Mucosa of descending colon (tissue), 3 donors: Measurements from ENCODE around the gene KANSL3. TPM values are rescaled to one million over a fixed set of nuclear protein-coding genes. Genes with fewer than 3 reads are reported as not detected.

ENCODE experiments used
- ATAC-seq: fragments of 200-7000 bp; cut with Tn5 transposase; one replicate; pipeline ENCODE4 v1.9.1; 2020; ENCODE audit warnings: mild to moderate bottlenecking, moderate library complexity
- DNase-seq, 3 donors: peaks; one replicate each; pipeline ENCODE4 v3.0.0-alpha.2; 2020
- H3K36me3 ChIP-seq: fragments of 200-600 bp; one replicate; pipeline ENCODE4 v1.8.0; 2021; ENCODE audit warnings: low read depth, mild to moderate bottlenecking
- H3K4me1 ChIP-seq: fragments of 200-600 bp; one replicate; pipeline ENCODE4 v1.8.0; 2021; ENCODE audit warnings: low read depth, mild to moderate bottlenecking
- H3K4me3 ChIP-seq: fragments of 200-600 bp; one replicate; pipeline ENCODE4 v1.8.0; 2021; ENCODE audit warnings: mild to moderate bottlenecking
- H3K9me3 ChIP-seq: fragments of 200-600 bp; one replicate; pipeline ENCODE4 v1.8.0; 2021; ENCODE audit warnings: mild to moderate bottlenecking
- CTCF ChIP-seq: fragments of 200-600 bp; IDR thresholded peaks from one replicate; pipeline ENCODE4 v1.8.0; 2022; ENCODE audit warnings: antibody characterized with exemption, mild to moderate bottlenecking
- intact Hi-C, 2 donors: fragments of 100-400 bp; cut with DNase I in 1 of 2; cut with micrococcal nuclease in 1 of 2; formaldehyde crosslinking; loops; one replicate each; pipeline versions ENCODE4 v1.11.0 to v1.11.1; 2022; cut with DNase I, micrococcal nuclease
- long read RNA-seq, 2 donors: library from polyadenylated mRNA; unstranded; transcript quantifications; one replicate each; pipeline ENCODE4 v2.0.0, GENCODE V29; 2019 to 2021
- total RNA-seq, 3 donors: library from RNA; stranded (reverse); fragmentation: NEBNext Ultra II Directional in 2 of 3; extraction: Animal tissue kit (Norgen Biotek cat#: 25700) in 2 of 3; gene quantifications; one replicate each; pipeline versions ENCODE4 v1.2.1 to v1.2.4, GENCODE V29; 2021 to 2023
- donor health status: DM: no; HTN: no; CAD: no; lungs with moderate emphysema.
- donor health status: DM: no; HTN: no; CAD: no.
- donor health status: DM: no; HTN: yes; CAD: no.

The KANSL3 gene
- total RNA-seq: 10 to 100 TPM; 36.1 to 64.7 (median 49.2) TPM
- long read RNA-seq, donor 1, full-length matches to known transcripts: 2 of 32 reads
- long read RNA-seq, donor 1, partial matches to known transcripts: 18 of 32 reads
- long read RNA-seq, donor 1, other reads (novel, unspliced or antisense): 12 of 32 reads
- long read RNA-seq, donor 2, partial matches to known transcripts: 2 of 5 reads
- long read RNA-seq, donor 2, other reads (novel, unspliced or antisense): 3 of 5 reads

- peak within 1 kb of the TSS; percentile 36 for H3K4me3 ChIP-seq
- ATAC-seq (peak; percentile 97), DNase-seq (peak; percentile 87 to 97 (median 95))
- peaks cover 21% of the 10 kb centered on the region for H3K4me1 ChIP-seq
- H3K36me3 ChIP-seq: no peaks in the 10 kb centered on the region
- intact Hi-C loops: no loop called here
- H3K9me3 ChIP-seq: no peaks in the 10 kb centered on the region
- no peak for TF ChIP-seq CTCF
Measured at GRCh38 chr2:96638144-96639121, at the start of gene KANSL3. Gene KANSL3 (minus strand): TSS chr2:96638312. CDS start chr2:96637135, 1,177 bp downstream.

GRCh38 chr2:96687266-96687665, 49.2 kb upstream of the KANSL3 start:
- no peaks in the 10 kb centered on the region for H3K36me3 ChIP-seq
- intact Hi-C loops: no loop called here
- TF ChIP-seq CTCF: no peak
- DNase-seq (no peak), ATAC-seq (no peak)
- H3K4me1 ChIP-seq: no peaks in the 10 kb centered on the region
- no peak overlapping the region for H3K4me3 ChIP-seq
- no peaks in the 10 kb centered on the region for H3K9me3 ChIP-seq

- intact Hi-C loops: no loop called here
- no peaks in the 10 kb centered on the region for H3K9me3 ChIP-seq
- TF ChIP-seq CTCF: no peak
- ATAC-seq (no peak), DNase-seq (no peak)
- no peaks in the 10 kb centered on the region for H3K4me1 ChIP-seq
- no peak overlapping the region for H3K4me3 ChIP-seq
- no peaks in the 10 kb centered on the region for H3K36me3 ChIP-seq
Measured at GRCh38 chr2:96685577-96686459, 47.7 kb upstream of the KANSL3 start.

GRCh38 chr2:96684883-96685576, 46.9 kb upstream of the KANSL3 start:
- DNase-seq (no peak), ATAC-seq (no peak)
- Histone ChIP-seq H3K4me3 (no peak overlapping the region), H3K4me1 (no peaks in the 10 kb centered on the region), H3K9me3 (no peaks in the 10 kb centered on the region), H3K36me3 (no peaks in the 10 kb centered on the region)
- no peak for TF ChIP-seq CTCF
- intact Hi-C loops: no loop called here
